NCI-H1417 treated with DMSO at 0.1 percent for 48 hours (cell line): Measurements from ENCODE around the gene GLRX2.
A peak's percentile ranks its signal among the peaks of the same experiment; 100 is the strongest.
"Not testable (repeated sequence)": the region's sequence is repeated elsewhere in the genome, so short reads cannot be mapped to it uniquely, and the experiment has no call there.

ENCODE experiments used
- DNase-seq: peaks from one replicate; lab custom pipeline; 2025; lab: John Stamatoyannopoulos, UW

The GLRX2 gene, protein sequence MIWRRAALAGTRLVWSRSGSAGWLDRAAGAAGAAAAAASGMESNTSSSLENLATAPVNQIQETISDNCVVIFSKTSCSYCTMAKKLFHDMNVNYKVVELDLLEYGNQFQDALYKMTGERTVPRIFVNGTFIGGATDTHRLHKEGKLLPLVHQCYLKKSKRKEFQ

DNA sequence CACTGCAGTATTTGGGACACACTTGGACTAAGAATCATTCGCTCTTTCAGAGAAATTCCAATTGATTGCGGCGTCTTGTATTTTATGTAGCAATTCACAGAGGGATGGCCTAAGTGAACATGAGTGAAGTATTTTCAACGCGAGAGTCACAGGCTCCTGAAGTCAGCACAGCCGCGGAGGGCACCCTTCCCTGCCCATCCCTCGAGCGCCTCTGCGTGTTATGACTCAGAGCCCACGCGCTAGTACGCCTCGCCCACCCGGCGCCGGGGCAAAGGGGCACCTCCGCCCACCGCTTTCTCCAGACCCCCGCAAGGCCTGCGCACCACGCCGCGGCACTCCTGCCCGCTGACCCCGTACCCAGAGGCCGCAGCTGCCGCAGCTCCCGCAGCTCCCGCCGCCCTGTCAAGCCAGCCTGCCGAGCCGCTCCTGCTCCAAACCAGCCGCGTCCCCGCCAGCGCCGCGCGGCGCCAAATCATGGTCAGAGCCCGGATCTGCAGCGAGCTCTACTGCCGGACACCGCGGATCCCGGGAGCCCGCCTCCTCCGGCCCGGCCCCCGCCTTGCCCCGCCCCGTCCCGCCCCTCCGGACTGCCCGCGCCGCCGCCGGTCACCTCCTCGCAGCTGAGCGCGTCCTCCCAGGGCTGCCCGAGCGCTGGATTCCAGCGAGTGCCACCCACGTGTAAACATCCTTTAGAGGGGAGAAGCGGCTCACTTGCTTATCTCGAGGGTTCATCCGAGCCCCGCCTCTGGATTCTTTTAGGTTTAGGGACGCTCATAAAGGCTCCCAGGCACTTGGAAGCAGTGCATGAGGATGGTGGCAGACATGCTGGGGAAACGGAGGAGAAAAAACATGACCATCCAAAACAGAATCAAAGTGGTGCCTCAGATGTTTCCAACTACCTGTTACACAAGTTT is at the start of gene GLRX2:
GLRX2 (minus strand) TSS at position 508 of the 914 bp plus-strand sequence; CDS start at position 476, 32 bp downstream.
- DNase-seq: peak; percentile 46

DNA sequence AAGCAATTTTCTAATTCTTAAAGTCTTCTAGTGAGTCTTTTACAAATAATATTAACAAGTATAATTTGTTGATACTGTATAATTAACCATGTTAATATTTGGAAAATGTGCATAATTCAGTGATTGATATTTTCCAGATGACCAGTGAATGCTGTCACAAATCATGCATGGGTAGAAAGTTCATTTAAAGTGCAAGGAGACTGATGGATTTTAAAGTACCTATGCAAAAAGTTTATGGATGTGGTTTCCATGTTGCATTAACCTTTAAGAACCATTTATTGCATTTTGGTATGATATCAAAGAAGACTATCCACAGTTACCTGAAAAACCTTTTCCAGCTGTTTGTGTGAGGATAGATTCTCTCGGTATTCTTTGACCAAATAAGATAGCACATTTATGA is 39.8 kb upstream of the GLRX2 start:
- no peak for DNase-seq

DNA sequence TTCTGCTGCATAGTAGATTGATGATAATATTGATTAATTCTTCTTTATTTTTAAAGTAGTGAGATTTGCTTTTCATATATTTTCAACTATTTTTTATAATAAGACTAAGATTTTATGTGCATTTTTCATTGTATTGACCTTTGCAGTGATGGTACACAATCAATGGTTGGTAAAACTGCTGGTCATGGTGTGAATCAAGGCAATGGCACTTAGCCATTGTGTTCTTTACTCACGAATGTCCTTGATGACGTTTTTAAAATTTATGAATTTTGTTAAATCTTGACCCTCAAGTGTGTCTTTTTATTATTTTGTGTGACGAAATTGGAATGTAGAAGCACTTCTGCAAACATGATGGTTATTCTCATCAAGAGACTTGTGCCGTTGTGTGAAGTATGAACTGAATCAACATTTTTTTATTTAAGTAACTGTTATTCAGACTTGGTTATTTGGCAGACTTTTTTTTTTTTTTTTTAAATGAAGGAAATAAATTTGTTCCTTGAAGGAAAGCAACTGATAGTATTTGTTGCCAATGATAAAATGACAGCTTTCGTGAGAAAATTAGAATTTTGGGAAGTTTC is 39.2 kb upstream of the GLRX2 start:
- DNase-seq: no peak

DNA sequence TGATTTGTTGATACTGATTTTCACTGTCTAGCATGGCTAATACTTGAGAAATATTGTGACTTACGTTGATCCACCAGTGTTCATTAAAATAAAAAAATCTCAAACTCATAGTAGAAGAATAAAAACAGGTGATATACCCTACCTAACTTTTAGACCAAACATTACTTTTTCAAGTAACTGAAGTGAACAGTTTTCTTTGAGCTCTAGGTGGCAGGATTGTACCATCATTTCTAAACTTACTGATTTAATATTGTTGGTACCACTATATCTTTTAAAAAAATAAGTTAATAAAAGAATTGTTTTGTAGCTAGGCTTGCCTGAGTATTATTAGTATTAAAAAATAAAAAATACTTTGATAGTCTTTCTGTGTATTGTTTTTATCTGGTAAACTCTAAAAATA is 38.1 kb upstream of the GLRX2 start:
- DNase-seq: no peak

DNA sequence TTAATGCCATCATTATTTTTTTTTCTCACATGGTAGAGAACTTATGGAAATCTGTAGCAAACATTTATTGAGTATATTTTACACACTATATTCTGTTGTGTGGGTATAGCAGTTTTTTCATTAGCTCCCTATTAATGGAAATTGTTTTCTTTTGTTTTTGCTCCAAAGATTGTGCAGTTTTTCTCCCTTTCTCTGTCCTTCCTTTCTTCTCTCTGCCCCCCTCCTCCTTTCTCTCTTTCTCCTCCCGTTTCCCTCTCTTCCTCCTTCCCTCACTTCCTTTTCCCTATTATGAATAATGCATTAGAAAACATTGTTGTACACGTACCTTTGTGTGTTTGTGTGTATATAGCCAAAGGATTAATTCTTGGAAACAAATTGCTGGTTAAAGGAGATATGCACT is 37.2 kb upstream of the GLRX2 start:
- DNase-seq: no peak

DNA sequence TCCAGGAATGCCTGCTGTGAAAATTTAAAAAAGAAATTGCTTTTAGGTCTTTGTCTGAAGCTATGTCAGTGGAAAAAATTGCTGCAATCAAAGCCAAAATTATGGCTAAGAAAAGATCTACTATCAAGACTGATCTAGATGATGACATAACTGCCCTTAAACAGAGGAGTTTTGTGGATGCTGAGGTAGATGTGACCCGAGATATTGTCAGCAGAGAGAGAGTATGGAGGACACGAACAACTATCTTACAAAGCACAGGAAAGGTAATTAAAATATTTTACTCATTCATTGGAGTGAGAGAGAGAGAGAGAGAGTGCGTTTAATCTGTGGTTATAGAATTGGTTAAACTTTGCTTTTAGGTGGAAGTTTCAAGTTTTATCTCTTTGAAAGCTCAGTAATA is 36.6 kb upstream of the GLRX2 start:
- DNase-seq: no peak

DNA sequence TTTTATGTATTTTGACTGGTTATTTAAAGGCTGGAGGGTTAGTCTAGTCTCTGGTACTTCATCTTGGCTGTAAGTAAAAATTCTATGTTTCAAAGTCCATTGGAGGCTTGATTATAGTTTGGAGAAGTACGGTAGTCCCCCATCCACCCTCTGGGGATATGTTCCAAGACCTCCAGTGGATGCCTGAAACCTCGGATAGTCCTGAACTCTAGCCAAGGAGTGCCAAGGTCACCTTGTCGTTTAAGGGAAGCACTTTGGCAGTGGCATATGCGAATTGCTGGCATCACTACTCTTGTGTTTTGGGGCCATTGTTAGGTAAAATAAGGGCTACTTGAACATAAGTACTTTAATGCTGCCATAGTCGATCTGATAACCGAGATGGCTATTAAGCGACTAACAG is 35.0 kb upstream of the GLRX2 start:
- no peak for DNase-seq

DNA sequence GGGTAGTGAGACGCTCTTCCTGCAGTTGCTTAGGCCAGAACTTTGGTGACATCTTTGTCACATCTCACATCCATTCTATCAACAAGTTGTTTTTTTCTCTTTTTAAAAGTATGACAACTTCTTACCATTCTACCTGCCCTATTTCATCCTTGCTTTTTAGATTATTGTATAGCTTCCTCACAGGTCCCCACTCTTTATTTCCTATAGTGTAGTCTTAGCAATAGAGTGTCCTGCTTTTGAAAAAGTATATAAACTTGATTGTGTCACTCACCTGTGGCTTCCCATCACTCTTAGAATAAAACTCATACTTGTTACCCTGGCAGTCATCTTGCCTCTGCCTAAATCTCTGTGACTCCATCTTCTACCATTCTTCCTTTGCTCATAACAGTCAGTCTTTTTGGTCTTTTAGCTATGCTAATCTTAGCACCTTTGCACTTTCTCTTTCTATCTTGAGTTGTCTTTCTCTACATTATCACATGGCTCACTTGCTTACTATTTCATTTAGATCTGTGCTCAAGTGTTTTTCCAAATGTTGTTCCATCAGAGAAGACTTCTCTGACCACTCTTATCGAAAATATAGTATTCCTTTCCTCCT is 26.1 kb upstream of the GLRX2 start:
- no peak for DNase-seq

DNA sequence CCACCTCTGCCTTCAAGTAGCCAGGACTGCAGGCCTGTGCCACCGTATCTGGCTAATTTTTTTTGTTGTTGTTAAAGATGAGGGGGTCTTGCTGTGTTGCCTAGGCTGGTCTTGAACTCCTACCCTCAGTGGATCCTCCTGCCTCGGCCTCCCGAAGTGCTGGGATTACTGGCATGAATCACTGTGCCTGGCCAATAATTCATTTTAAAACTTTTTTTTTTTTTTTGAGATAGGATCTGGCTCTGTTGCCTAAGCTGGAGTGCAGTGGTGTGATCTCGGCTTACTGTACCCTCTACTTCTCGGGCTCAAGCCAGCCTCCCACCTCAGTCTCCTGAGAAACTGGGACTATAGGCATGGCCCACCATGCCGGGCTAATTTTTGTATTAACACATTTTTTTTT is 20.2 kb upstream of the GLRX2 start:
- no peak for DNase-seq

DNA sequence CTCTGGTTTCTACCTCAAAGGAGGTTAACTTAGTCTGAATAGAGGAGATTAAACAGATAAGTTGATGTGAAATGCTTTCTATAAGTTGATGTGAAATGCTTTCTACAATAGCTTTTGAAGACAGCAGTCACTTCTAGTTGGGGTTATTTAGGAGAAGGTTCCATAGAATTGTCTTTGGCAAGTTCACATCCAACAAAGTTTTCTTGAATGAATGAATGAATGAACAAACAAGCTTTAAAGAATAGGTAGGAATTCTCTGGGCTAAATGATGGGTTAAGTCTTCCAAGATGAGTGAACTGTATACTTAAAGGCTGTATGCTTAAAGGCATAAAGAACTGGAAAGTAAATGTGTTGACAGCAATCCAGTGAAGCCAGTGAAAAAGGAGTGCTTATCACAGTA is 18.5 kb upstream of the GLRX2 start:
- no peak for DNase-seq

DNA sequence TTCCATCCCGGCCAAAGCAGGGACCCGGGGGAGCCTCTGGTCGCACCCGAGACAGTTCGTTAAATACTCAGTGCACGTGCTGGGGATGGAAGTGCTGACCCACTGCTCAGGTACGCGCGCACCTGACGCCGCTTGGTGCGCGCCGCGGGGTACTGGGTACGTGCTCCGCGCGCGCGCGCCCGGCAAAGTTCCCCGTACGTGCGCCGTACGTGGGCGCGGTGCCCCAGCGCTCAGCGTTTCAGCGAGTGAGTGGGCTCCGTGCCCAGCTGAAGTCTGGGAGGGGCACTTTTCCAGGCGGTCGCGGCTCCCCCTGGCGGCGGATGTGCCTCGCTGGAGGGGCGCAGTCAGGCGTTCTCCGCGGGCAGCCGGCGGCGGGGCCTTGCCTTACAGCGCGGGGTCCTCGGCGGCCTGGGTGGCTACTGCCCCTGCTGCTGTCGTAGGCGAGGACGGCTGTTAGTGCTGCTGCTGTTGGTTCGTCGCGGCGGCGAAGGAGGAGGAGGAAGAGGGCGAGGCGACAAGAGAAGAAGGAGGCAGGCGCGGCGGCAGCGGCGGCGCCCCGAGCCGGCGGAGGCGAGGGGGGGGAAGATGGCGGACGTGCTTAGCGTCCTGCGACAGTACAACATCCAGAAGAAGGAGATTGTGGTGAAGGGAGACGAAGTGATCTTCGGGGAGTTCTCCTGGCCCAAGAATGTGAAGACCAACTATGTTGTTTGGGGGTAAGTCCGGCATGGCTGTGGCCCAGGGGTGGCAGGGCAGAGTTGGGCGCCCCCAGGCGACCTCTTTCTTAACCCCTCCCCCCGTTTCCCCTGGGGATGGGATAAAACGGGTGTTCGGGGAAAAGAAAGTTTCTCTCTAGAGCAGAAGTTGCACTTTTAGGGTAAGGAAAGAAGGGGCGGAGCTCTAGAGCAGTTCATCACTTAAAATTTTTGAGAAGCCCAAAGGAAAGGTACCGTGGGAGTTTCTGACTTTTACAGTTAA is 16.7 kb upstream of the GLRX2 start, which contains the start of gene CDC73:
CDC73 (plus strand) TSS at position 416 of the 978 bp plus-strand sequence; CDS start at position 586, 170 bp downstream.
- peak; percentile 94 for DNase-seq

DNA sequence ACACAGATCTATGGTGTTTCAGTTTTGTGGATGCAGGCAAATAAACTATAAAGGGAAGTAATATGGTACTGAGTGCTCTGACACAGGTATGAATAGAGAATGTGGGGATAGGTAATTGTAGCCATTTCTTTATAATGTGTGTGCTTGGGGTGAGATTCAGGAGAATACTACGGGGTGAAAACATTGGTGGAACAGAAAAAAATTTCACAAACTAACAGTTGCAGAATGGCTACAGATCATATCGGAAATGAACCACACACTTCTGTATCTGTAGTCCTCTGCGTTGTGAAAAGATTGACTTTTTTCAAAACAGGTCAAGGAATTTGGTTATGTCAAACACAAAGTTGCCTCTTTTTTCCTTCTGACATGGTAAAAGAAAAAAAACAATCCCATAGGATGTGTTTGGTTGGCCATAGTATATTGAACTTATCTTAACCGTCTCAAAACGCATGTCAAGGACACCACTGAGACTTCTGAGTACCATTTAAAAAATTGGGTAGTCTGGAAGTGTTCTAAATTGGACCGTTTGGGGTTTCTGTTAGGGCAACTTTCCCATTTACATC is 15.5 kb upstream of the GLRX2 start:
- DNase-seq: no peak

DNA sequence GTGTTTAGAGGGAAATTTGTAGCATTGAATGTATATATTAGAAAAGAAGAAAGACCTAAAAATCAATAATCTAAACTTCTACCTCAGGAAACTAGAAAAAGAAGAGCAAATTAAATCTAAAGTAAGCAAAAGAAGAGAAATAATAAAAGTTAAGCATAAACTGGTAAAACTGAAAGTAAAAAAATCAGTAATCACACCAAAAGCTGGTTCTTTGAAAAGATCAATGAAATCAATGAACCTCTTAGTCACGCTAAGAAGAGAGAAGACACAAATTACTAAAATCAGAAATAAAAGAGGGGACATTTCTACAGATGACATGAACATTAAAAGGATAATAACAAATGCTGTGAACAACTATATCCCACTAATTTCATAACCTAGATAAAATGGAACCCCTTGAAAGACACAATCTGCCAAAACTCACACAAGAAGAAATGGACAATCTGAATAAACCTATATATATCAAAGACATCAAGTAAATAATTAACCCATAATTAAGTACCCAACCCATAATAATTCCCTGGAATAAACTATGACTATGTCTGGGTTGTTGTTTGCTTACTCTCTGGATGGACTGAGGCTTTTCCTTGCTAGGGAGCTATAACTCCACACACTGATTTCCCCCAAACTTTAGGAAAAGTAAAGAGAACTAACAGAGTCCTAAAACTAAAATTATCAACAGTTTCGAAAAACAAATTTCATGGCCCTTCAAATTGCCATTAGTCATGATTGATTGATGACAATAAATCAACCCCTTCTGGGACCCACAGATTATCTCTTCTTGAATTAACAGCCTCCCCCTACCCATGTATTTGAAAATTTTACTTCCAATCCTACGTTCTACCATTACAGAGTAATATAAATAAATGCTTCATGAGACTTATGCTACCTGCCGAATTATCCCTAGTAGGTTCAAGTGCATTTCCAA is 13.9 kb upstream of the GLRX2 start:
- no peak for DNase-seq

DNA sequence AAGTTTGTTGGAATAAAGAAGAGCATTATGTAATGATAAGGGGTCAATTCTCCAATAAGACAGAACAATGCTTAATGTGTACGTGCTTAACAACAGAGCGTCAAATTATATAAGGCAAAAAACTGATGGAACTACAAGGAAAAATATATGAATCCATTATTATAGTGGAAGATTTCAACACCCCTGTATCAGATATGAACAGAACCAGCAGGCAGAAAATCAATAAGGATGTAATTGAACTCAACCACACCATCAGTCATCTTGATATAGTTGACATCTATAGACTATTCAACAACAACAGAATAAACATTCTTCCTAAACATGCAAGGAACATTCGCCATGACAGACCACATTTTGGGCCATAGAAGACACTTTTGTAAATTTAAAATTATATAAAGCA is 13.0 kb upstream of the GLRX2 start:
- no peak for DNase-seq

DNA sequence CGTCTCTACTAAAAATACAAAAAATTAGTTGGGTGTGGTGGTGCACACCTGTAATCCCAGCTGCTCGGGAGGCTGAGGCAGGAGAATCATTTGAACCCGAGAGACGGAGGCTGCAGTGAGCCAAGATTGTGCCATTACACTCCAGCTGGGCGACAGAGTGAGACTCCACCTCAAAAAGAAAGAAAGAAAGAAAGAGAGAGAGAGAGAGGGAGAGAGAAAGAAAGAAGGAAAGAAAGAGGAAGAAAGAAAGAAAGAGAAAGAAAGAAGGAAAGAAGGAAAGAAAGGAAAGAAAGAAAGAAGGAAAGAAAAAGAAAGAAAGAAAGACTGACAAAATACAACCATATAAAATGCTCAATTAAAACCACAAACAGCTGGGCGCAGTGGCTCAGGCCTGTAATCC is 12.0 kb upstream of the GLRX2 start:
- DNase-seq: not testable (repeated sequence)

DNA sequence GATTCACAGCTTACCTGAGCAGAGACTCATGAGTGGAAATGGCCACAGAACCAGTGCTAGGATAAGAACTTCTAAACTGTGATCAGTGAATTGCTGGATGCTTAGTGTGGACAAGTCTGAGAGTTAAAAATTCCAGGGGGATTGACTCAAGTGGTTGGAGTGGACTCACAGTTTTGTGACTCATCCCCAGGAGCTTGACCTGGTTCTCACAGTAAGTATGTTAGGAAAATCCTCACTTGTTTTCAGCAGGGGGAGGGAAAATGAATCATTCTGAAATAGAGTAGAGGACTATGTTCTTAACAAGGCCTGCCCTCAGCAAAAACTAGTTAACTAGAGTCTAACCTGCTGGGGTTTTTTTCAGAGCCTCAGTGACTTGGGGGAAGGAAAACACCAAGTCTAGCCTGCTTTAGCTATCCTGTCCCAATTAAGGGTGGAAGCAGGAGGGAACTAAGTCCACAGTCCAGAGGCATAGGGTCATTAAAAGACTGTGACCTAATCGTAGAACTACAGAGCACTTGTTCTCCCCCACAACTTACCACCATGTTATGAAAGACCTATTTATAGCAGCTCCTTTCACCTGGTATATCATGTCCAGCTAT is 10.5 kb upstream of the GLRX2 start:
- DNase-seq: no peak

DNA sequence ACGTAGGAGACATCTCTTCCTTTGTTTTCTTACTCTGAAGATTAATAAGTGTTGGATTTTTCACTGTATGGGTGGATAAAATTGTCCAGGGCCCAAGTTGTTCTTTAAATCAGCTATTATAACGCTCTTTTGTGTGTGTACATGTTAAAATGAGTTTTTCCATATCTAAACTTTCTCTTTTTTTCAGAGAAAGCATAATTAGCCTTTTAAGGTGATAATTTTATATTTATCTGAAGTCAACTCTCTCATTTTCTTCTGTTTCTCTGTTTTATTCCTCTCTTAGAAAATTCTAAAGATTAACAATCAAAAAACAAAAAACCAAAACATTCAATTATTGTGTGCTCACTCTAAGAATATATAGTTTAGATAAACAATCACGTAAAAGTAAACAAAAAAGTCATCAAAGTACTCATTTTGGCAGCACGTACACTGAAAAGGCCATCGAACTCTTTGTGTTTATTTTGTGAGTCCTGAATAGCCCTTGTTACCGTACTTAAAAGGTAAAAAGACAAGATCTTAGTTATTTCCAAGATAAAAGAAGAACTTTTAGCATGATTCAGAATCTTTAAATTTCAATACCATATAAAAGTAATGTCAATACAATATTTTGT is 9.4 kb upstream of the GLRX2 start:
- no peak for DNase-seq

DNA sequence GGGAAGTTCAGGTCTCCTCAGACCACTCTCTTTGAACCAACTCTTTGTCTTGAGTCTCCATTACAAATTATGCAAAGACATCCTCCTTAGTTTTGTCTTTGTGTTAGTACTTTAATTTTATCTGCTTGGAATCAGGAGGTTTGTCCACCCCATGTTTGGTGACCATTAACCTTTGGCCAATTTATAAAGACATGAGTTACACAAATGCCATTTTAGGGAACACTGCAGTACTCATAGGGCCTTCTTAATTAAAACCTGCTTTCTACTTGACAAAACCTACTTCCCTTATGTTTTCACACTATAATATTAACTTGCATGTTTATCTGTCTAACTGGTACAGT is 8.7 kb upstream of the GLRX2 start:
- no peak for DNase-seq

DNA sequence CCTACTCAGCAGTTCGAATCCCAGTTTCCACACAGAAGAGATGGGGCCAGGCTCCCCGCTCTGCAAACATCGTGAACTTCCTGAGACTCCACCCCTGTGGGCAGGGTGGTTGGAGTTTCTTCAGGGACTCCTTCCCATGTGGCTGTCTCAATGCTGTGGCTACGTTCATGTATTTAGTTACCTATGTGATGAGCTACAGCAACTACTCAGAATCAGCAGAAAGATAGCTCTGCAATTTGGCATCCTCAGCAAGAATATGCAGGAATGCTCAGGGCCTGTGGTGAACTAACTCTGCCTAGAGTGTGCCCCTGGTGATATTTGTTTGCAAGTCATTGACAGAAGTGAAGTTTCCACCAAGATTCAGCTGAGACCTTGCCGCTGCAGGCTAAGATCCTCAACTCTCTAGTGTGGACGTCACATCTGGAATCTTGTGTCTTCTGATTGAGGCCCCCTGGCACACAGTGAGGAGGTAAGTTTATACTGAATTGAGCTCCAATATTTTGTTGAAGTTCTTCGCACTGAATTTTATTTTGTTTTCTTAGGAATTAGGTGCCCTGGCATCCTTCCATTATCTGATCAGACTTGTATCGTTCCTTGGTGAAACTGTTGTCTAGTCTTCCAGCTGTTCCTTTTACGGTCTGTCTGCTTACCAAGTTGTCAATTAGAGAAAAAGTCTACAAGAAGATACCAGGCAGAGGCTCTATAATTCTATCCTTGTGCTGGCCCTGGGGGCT is 8.2 kb upstream of the GLRX2 start:
- DNase-seq: no peak
